Hepatocyte (in vitro differentiated cells): Measurements from ENCODE around the gene RBBP4.

ENCODE experiments used
- EZH2 ChIP-seq: fragments of 200-600 bp; sonication (generic); IDR thresholded peaks from 2 replicates; pipeline ENCODE4 v1.6.1; 2016; ENCODE audit warnings: antibody characterized with exemption, mild to moderate bottlenecking, borderline replicate concordance
- EZH2phosphoT487 ChIP-seq: fragments of 200-600 bp; sonication (generic); IDR thresholded peaks from one replicate; pipeline ENCODE4 v1.6.1; 2018; ENCODE audit warnings: antibody characterized with exemption, mild to moderate bottlenecking, low read depth, moderate library complexity; ENCODE audit not compliant: unreplicated experiment, severe bottlenecking
- TF ChIP-seq, protein P1 (sequence below): fragments of 200-600 bp; sonication (generic); IDR thresholded peaks from 2 replicates; pipeline ENCODE4 v1.5.1; 2016; ENCODE audit warnings: antibody characterized with exemption, mild to moderate bottlenecking; ENCODE audit not compliant: poor library complexity

DNA sequence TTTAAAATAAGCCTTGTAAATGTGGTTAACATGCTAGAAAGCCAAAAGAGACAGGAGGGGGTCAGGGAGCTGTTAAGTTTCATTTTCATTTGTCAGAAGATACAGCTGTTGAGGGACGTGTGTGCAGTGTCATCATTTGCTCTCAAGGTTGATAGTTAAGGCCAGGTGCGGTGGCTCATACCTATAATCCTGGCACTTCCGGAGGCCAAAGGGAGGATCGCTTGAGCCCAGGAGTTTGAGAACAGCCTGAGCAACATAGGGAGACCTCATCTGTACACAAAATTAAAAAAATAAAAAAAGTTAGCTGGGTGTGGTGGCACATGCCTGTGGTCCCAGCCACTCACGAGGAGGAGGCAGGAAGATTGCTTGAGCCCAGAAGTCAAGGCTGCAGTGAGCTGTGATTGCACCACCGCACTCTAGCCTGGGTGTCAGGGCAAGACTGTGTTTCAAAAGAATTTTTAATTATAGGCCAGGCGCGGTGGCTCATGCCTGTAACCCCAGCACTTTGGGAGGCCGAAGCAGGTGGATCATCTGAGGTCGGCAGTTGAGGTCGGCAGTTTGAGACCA lies 23.3 kb upstream of the RBBP4 start:
- TF ChIP-seq, protein P1, sequence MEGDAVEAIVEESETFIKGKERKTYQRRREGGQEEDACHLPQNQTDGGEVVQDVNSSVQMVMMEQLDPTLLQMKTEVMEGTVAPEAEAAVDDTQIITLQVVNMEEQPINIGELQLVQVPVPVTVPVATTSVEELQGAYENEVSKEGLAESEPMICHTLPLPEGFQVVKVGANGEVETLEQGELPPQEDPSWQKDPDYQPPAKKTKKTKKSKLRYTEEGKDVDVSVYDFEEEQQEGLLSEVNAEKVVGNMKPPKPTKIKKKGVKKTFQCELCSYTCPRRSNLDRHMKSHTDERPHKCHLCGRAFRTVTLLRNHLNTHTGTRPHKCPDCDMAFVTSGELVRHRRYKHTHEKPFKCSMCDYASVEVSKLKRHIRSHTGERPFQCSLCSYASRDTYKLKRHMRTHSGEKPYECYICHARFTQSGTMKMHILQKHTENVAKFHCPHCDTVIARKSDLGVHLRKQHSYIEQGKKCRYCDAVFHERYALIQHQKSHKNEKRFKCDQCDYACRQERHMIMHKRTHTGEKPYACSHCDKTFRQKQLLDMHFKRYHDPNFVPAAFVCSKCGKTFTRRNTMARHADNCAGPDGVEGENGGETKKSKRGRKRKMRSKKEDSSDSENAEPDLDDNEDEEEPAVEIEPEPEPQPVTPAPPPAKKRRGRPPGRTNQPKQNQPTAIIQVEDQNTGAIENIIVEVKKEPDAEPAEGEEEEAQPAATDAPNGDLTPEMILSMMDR: no peak
- no peak for TF ChIP-seq EZH2
- TF ChIP-seq EZH2phosphoT487: no peak
